WTC11 (cell line): ENCODE data around the gene COL16A1. TPM values are rescaled to one million over a fixed set of nuclear protein-coding genes. Genes with fewer than 3 reads are reported as not detected.

ENCODE experiments used
- ATAC-seq: fragments of 200-7000 bp; cut with Tn5 transposase; 2 replicates; pipeline ENCODE4 v1.10.0; 2021; ENCODE audit warnings: mild to moderate bottlenecking, moderate library complexity
- CTCF ChIA-PET: fragments of 300-600 bp; sonication (Branson Sonifier 250); formaldehyde crosslinking; loops from one replicate; lab custom pipeline; 2021; ENCODE audit warnings: antibody characterized with exemption; lab: Charles Lee
- POLR2A ChIA-PET: fragments of 350-600 bp; sonication (Branson Sonifier 250); formaldehyde crosslinking; loops from one replicate; lab custom pipeline; 2021; ENCODE audit warnings: antibody characterized with exemption; lab: Charles Lee
- DNase-seq: peaks from one replicate; pipeline ENCODE4 v3.0.0; 2021; ENCODE audit warnings: low spot score
- H3K27ac Mint-ChIP-seq: 2 replicates; pipeline ENCODE4 v1.8.0; 2021; ENCODE audit warnings: mixed read lengths
- H3K27me3 Mint-ChIP-seq: 2 replicates; pipeline ENCODE4 v1.8.0; 2021; ENCODE audit warnings: low read depth, mild to moderate bottlenecking, moderate library complexity, mixed read lengths
- H3K36me3 Mint-ChIP-seq: 2 replicates; pipeline ENCODE4 v1.8.0; 2021; ENCODE audit warnings: mixed read lengths
- H3K4me1 Mint-ChIP-seq: 2 replicates; pipeline ENCODE4 v1.8.0; 2022; ENCODE audit warnings: mixed read lengths
- H3K4me3 Mint-ChIP-seq: 2 replicates; pipeline ENCODE4 v1.8.0; 2021; ENCODE audit warnings: mild to moderate bottlenecking, moderate library complexity, mixed read lengths
- H3K9me3 Mint-ChIP-seq: 2 replicates; pipeline ENCODE4 v1.8.0; 2021; ENCODE audit warnings: mixed read lengths
- ATF1 ChIP-seq: sonication (generic); formaldehyde crosslinking; IDR thresholded peaks from 2 replicates; pipeline ENCODE4 v1.8.1; 2023; ENCODE audit warnings: mild to moderate bottlenecking, moderate library complexity, missing genetic modification reagents
- CREM ChIP-seq: sonication (generic); formaldehyde crosslinking; IDR thresholded peaks from 2 replicates; pipeline ENCODE4 v1.8.1; 2022; ENCODE audit warnings: mild to moderate bottlenecking, missing genetic modification reagents, moderate library complexity
- ELF4 ChIP-seq: sonication (generic); formaldehyde crosslinking; IDR thresholded peaks from 2 replicates; pipeline ENCODE4 v1.8.1; 2022; ENCODE audit warnings: low read depth, mild to moderate bottlenecking, moderate library complexity, missing genetic modification reagents
- FOXK1 ChIP-seq: sonication (generic); formaldehyde crosslinking; IDR thresholded peaks from 2 replicates; pipeline ENCODE4 v1.8.0; 2022; ENCODE audit warnings: mild to moderate bottlenecking, moderate library complexity, missing genetic modification reagents
- GABPB1 ChIP-seq: sonication (generic); formaldehyde crosslinking; IDR thresholded peaks from 2 replicates; pipeline ENCODE4 v1.8.1; 2023; ENCODE audit warnings: mild to moderate bottlenecking, missing genetic modification reagents
- KAT7 ChIP-seq: sonication (generic); formaldehyde crosslinking; IDR thresholded peaks from 2 replicates; pipeline ENCODE4 v1.8.1; 2023; ENCODE audit warnings: missing genetic modification reagents, mild to moderate bottlenecking, borderline replicate concordance
- MYBL2 ChIP-seq: sonication (generic); formaldehyde crosslinking; IDR thresholded peaks from 2 replicates; pipeline ENCODE4 v1.8.1; 2023; ENCODE audit warnings: mild to moderate bottlenecking, moderate library complexity, missing genetic modification reagents
- ZNF138 ChIP-seq: sonication (generic); formaldehyde crosslinking; conservative IDR thresholded peaks from 2 replicates; pipeline ENCODE4 v1.8.1; 2022; ENCODE audit warnings: mild to moderate bottlenecking, moderate library complexity, missing genetic modification reagents
- total RNA-seq: library from RNA; stranded (reverse); gene quantifications from 3 replicates; pipeline ENCODE4 v1.2.3, GENCODE V29; 2021
- TF ChIP-seq, protein P1 (sequence below): sonication (generic); formaldehyde crosslinking; IDR thresholded peaks from 2 replicates; pipeline ENCODE4 v1.8.1; 2023; ENCODE audit warnings: mild to moderate bottlenecking, moderate library complexity, missing genetic modification reagents
- TF ChIP-seq, protein P2 (sequence below): sonication (generic); formaldehyde crosslinking; IDR thresholded peaks from 2 replicates; pipeline ENCODE4 v1.8.1; 2023; ENCODE audit warnings: mild to moderate bottlenecking, missing genetic modification reagents
- TF ChIP-seq, protein P3 (sequence below): sonication (generic); formaldehyde crosslinking; IDR thresholded peaks from 2 replicates; pipeline ENCODE4 v1.8.0; 2022; ENCODE audit warnings: mild to moderate bottlenecking, missing genetic modification reagents
- TF ChIP-seq, protein P4 (sequence below): fragments of 250-450 bp; sonication (Bioruptor Pico); IDR thresholded peaks from 2 replicates; pipeline ENCODE4 v1.9.0; 2021; ENCODE audit warnings: mild to moderate bottlenecking, borderline replicate concordance
- TF ChIP-seq, protein P5 (sequence below): sonication (generic); formaldehyde crosslinking; IDR thresholded peaks from 2 replicates; pipeline ENCODE4 v1.8.1; 2022; ENCODE audit warnings: mild to moderate bottlenecking, moderate library complexity, missing genetic modification reagents
- TF ChIP-seq, protein P6 (sequence below): sonication (generic); formaldehyde crosslinking; IDR thresholded peaks from 2 replicates; pipeline ENCODE4 v1.8.1; 2022; ENCODE audit warnings: low read depth, mild to moderate bottlenecking, moderate library complexity, missing genetic modification reagents, borderline replicate concordance
- TF ChIP-seq, protein P7 (sequence below): sonication (generic); formaldehyde crosslinking; IDR thresholded peaks from 2 replicates; pipeline ENCODE4 v1.8.1; 2022; ENCODE audit warnings: missing genetic modification reagents, borderline replicate concordance

The COL16A1 gene
- total RNA-seq, 1 experiment from 2014 or later = 8.8 TPM

DNA sequence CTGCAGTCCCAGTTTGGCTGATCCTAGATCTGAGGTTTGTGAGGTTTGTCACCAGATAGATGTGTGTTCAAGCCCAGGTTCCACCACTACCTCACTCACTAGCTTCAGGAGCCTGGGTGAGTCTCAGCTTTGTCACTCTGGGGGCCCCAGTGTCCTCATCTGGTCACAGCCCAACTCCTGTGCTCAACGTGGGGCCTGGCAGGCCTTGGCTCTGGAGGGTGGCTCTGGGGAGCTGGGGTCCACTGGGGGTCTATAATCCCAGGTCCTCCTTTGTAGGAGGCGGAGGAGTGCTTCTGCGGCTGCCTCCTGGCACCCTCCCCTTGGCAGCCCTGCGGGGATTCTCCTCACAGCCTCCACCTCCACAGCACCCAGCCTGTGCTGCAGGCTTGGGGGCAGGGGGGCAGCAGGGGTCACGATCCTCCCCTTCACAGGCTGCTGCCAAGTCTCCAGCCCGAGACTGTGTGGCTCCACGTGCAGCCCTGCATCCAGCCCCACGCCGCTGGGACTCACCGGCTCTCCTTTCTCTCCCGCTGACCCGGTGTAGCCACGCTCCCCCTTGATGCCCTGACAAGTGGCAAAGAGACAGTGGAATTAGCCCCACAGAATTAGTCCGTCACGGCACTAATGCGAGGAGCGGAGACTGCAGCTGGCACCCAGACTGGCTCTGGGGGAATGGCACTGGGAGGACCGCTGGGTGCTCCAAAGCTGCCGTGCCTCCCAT lies 36.6 kb downstream of the COL16A1 start (continued):
- TF ChIP-seq, protein P1, sequence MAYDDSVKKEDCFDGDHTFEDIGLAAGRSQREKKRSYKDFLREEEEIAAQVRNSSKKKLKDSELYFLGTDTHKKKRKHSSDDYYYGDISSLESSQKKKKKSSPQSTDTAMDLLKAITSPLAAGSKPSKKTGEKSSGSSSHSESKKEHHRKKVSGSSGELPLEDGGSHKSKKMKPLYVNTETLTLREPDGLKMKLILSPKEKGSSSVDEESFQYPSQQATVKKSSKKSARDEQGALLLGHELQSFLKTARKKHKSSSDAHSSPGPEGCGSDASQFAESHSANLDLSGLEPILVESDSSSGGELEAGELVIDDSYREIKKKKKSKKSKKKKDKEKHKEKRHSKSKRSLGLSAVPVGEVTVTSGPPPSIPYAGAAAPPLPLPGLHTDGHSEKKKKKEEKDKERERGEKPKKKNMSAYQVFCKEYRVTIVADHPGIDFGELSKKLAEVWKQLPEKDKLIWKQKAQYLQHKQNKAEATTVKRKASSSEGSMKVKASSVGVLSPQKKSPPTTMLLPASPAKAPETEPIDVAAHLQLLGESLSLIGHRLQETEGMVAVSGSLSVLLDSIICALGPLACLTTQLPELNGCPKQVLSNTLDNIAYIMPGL (CRISPR knock-in tag) = no peak
- TF ChIP-seq, protein P2, sequence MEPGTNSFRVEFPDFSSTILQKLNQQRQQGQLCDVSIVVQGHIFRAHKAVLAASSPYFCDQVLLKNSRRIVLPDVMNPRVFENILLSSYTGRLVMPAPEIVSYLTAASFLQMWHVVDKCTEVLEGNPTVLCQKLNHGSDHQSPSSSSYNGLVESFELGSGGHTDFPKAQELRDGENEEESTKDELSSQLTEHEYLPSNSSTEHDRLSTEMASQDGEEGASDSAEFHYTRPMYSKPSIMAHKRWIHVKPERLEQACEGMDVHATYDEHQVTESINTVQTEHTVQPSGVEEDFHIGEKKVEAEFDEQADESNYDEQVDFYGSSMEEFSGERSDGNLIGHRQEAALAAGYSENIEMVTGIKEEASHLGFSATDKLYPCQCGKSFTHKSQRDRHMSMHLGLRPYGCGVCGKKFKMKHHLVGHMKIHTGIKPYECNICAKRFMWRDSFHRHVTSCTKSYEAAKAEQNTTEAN (CRISPR knock-in tag) = no peak
- TF ChIP-seq KAT7 (CRISPR knock-in tag) (no peak), ZNF138 (CRISPR knock-in tag) (no peak), MYBL2 (CRISPR knock-in tag) (no peak), FOXK1 (CRISPR knock-in tag) (no peak)
- TF ChIP-seq, protein P3, sequence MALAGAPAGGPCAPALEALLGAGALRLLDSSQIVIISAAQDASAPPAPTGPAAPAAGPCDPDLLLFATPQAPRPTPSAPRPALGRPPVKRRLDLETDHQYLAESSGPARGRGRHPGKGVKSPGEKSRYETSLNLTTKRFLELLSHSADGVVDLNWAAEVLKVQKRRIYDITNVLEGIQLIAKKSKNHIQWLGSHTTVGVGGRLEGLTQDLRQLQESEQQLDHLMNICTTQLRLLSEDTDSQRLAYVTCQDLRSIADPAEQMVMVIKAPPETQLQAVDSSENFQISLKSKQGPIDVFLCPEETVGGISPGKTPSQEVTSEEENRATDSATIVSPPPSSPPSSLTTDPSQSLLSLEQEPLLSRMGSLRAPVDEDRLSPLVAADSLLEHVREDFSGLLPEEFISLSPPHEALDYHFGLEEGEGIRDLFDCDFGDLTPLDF (CRISPR knock-in tag) = no peak
- TF ChIP-seq, protein P4, sequence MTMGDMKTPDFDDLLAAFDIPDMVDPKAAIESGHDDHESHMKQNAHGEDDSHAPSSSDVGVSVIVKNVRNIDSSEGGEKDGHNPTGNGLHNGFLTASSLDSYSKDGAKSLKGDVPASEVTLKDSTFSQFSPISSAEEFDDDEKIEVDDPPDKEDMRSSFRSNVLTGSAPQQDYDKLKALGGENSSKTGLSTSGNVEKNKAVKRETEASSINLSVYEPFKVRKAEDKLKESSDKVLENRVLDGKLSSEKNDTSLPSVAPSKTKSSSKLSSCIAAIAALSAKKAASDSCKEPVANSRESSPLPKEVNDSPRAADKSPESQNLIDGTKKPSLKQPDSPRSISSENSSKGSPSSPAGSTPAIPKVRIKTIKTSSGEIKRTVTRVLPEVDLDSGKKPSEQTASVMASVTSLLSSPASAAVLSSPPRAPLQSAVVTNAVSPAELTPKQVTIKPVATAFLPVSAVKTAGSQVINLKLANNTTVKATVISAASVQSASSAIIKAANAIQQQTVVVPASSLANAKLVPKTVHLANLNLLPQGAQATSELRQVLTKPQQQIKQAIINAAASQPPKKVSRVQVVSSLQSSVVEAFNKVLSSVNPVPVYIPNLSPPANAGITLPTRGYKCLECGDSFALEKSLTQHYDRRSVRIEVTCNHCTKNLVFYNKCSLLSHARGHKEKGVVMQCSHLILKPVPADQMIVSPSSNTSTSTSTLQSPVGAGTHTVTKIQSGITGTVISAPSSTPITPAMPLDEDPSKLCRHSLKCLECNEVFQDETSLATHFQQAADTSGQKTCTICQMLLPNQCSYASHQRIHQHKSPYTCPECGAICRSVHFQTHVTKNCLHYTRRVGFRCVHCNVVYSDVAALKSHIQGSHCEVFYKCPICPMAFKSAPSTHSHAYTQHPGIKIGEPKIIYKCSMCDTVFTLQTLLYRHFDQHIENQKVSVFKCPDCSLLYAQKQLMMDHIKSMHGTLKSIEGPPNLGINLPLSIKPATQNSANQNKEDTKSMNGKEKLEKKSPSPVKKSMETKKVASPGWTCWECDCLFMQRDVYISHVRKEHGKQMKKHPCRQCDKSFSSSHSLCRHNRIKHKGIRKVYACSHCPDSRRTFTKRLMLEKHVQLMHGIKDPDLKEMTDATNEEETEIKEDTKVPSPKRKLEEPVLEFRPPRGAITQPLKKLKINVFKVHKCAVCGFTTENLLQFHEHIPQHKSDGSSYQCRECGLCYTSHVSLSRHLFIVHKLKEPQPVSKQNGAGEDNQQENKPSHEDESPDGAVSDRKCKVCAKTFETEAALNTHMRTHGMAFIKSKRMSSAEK (CRISPR knock-in tag) = no peak

DNA sequence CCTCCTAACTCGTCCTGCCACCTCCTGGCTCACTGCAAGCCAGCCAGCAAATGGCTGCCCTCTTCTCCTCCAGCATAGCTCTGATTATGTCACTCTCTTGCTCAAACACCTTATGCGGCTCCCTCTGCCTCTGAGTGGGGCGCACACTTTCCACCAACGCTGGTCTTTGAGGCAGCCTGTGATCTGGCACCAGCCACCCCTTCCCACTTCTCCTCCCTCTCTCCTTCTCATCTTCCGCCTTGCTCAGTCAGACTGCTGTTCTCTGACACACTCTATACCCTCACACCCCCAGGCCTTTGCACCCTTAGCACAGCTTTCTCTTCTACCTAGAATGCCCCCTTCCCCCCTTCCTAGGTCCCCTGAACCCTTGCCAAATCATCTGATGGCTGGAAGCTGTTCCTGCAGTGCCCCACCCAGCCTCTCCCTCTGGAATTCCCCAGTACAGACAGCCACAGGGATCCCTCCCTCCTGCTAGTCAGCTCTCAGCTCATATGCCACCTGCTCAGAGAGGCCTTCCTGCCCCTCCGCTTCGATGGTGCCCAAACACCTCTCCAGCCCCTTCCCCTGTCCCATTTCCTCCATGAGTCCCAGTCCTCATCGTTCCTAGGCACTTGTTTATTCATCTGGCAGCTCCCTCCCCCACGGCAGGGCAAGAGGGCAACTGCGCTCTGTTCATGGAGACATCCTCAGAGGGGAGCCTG lies 37.4 kb downstream of the COL16A1 start:
- ATAC-seq (no peak), DNase-seq (no peak)
- H3K9me3 Mint-ChIP-seq = no peaks in the 10 kb centered on the region
- peak overlapping the region; percentile 64; the same call in 1 of the 2 replicates for H3K27ac Mint-ChIP-seq
- H3K27me3 Mint-ChIP-seq = no peaks in the 10 kb centered on the region
- TF ChIP-seq, protein P5, sequence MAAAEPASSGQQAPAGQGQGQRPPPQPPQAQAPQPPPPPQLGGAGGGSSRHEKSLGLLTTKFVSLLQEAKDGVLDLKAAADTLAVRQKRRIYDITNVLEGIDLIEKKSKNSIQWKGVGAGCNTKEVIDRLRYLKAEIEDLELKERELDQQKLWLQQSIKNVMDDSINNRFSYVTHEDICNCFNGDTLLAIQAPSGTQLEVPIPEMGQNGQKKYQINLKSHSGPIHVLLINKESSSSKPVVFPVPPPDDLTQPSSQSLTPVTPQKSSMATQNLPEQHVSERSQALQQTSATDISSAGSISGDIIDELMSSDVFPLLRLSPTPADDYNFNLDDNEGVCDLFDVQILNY (CRISPR knock-in tag) = no peak
- TF ChIP-seq CREM (CRISPR knock-in tag) (no peak), GABPB1 (CRISPR knock-in tag) (no peak), ATF1 (CRISPR knock-in tag) (no peak), ELF4 (CRISPR knock-in tag) (no peak)
- TF ChIP-seq, protein P2 (CRISPR knock-in tag) = no peak
- TF ChIP-seq, protein P6, sequence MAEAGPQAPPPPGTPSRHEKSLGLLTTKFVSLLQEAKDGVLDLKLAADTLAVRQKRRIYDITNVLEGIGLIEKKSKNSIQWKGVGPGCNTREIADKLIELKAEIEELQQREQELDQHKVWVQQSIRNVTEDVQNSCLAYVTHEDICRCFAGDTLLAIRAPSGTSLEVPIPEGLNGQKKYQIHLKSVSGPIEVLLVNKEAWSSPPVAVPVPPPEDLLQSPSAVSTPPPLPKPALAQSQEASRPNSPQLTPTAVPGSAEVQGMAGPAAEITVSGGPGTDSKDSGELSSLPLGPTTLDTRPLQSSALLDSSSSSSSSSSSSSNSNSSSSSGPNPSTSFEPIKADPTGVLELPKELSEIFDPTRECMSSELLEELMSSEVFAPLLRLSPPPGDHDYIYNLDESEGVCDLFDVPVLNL (CRISPR knock-in tag) = no peak
- TF ChIP-seq, protein P7, sequence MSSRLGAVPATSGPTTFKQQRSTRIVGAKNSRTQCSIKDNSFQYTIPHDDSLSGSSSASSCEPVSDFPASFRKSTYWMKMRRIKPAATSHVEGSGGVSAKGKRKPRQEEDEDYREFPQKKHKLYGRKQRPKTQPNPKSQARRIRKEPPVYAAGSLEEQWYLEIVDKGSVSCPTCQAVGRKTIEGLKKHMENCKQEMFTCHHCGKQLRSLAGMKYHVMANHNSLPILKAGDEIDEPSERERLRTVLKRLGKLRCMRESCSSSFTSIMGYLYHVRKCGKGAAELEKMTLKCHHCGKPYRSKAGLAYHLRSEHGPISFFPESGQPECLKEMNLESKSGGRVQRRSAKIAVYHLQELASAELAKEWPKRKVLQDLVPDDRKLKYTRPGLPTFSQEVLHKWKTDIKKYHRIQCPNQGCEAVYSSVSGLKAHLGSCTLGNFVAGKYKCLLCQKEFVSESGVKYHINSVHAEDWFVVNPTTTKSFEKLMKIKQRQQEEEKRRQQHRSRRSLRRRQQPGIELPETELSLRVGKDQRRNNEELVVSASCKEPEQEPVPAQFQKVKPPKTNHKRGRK (CRISPR knock-in tag) = no peak
- CTCF ChIA-PET = interaction anchor here (1.1 to 6.7 kb wide), 7 partner anchors 13 to 298 kb away, joined by 4 to 61 read pairs (median 7); partner anchors contain the start of gene COL16A1
- H3K36me3 Mint-ChIP-seq = no peaks in the 10 kb centered on the region
- H3K4me3 Mint-ChIP-seq = no peak overlapping the region
- H3K4me1 Mint-ChIP-seq = peaks cover 19% of the 10 kb centered on the region
- POLR2A ChIA-PET = no interaction called here
